ENCODE results near the gene MUL1.

Gene MUL1

GRCh38 chr1:20485527-20486456 lies 22.2 kb downstream of the MUL1 start, which contains the start of gene CAMK2N1:
Gene CAMK2N1, minus strand, starts transcription at chr1:20486210. Its CDS starts 831 bp downstream, at chr1:20485379.
- peak; percentile 90 for DNase-seq (ENCODE audit: low spot score)

GRCh38 chr1:20484519-20485462 lies 23.2 kb downstream of the MUL1 start:
- no peak for DNase-seq (ENCODE audit: low spot score)

GRCh38 chr1:20483833-20484518 lies 24.0 kb downstream of the MUL1 start:
- DNase-seq (ENCODE audit: low spot score): peak; percentile 61

GRCh38 chr1:20483098-20483832 lies 24.7 kb downstream of the MUL1 start:
- peak; percentile 64 for DNase-seq (ENCODE audit: low spot score)

GRCh38 chr1:20481643-20482498 lies 26.1 kb downstream of the MUL1 start:
- DNase-seq (ENCODE audit: low spot score): no peak

- DNase-seq (ENCODE audit: low spot score): no peak
Measured at GRCh38 chr1:20480951-20481617, 26.9 kb downstream of the MUL1 start.

- peak; percentile 96 for DNase-seq (ENCODE audit: low spot score)
Measured at GRCh38 chr1:20480243-20480944, 27.6 kb downstream of the MUL1 start.

- no peak for DNase-seq (ENCODE audit: low spot score)
Measured at GRCh38 chr1:20479840-20480239, 28.1 kb downstream of the MUL1 start.

GRCh38 chr1:20478057-20478635 lies 29.8 kb downstream of the MUL1 start:
- DNase-seq (ENCODE audit: low spot score): no peak

GRCh38 chr1:20477348-20478056 lies 30.4 kb downstream of the MUL1 start:
- peak; percentile 62 for DNase-seq (ENCODE audit: low spot score)

GRCh38 chr1:20476265-20477038 lies 31.5 kb downstream of the MUL1 start:
- peak; percentile 88 for DNase-seq (ENCODE audit: low spot score)

- no peak for DNase-seq (ENCODE audit: low spot score)
Measured at GRCh38 chr1:20474996-20475395, 33.0 kb downstream of the MUL1 start.

GRCh38 chr1:20474333-20474975 lies 33.5 kb downstream of the MUL1 start:
- no peak for DNase-seq (ENCODE audit: low spot score)

GRCh38 chr1:20473894-20474293 lies 34.1 kb downstream of the MUL1 start:
- DNase-seq (ENCODE audit: low spot score): no peak

- peak; percentile 85 for DNase-seq (ENCODE audit: low spot score)
Measured at GRCh38 chr1:20472860-20473711, 34.9 kb downstream of the MUL1 start.

- no peak for DNase-seq (ENCODE audit: low spot score)
Measured at GRCh38 chr1:20472121-20472520, 35.8 kb downstream of the MUL1 start.

All from globus pallidus (tissue), 1 donor.